SK-N-SH treated with all-trans-retinoic acid at 6 μM for 48 hours (cell line): ENCODE data around the gene PTPRG.

Experiments used
- ATAC-seq: fragments of 200-7000 bp; cut with Tn5 transposase; 3 replicates; pipeline ENCODE4 v1.9.1; 2020; ENCODE audit warnings: mild to moderate bottlenecking, moderate library complexity
- ARNTL ChIP-seq: fragments of 450-650 bp; formaldehyde crosslinking; IDR thresholded peaks from 2 replicates; pipeline ENCODE4 v1.5.0; 2020; ENCODE audit warnings: low read depth, mild to moderate bottlenecking, moderate library complexity, borderline replicate concordance
- BACH2 ChIP-seq: fragments of 250-450 bp; sonication (Bioruptor Pico); IDR thresholded peaks from 2 replicates; pipeline ENCODE4 v1.9.0; 2021; ENCODE audit warnings: mild to moderate bottlenecking, borderline replicate concordance
- CSDC2 ChIP-seq: fragments of 250-450 bp; sonication (Bioruptor Pico); IDR thresholded peaks from 2 replicates; pipeline ENCODE4 v1.5.0; 2020; ENCODE audit warnings: mild to moderate bottlenecking, moderate library complexity
- GLIS3 ChIP-seq: fragments of 250-450 bp; sonication (Bioruptor Pico); IDR thresholded peaks from 2 replicates; pipeline ENCODE4 v1.5.0; 2020; ENCODE audit warnings: mild to moderate bottlenecking, moderate library complexity
- ISL1 ChIP-seq: fragments of 250-450 bp; sonication (Bioruptor Pico); IDR thresholded peaks from 2 replicates; pipeline ENCODE4 v2.1.2; 2022; ENCODE audit warnings: mild to moderate bottlenecking, moderate library complexity
- OSR1 ChIP-seq: fragments of 250-450 bp; sonication (Bioruptor Pico); IDR thresholded peaks from 2 replicates; pipeline ENCODE4 v1.8.0; 2022; ENCODE audit warnings: moderate library complexity, mild to moderate bottlenecking, inconsistent platforms
- PATZ1 ChIP-seq: fragments of 250-450 bp; sonication (Bioruptor Pico); IDR thresholded peaks from 2 replicates; pipeline ENCODE4 v1.8.0; 2020; ENCODE audit warnings: mild to moderate bottlenecking, moderate library complexity, borderline replicate concordance
- POU6F1 ChIP-seq: fragments of 250-450 bp; sonication (Bioruptor Pico); IDR thresholded peaks from 2 replicates; pipeline ENCODE4 v1.8.0; 2021; ENCODE audit warnings: low read depth, mild to moderate bottlenecking, moderate library complexity, borderline replicate concordance
- PPARA ChIP-seq: fragments of 250-450 bp; sonication (Bioruptor Pico); IDR thresholded peaks from 2 replicates; pipeline ENCODE4 v1.5.0; 2020; ENCODE audit warnings: mild to moderate bottlenecking, borderline replicate concordance
- RARB ChIP-seq: fragments of 250-450 bp; sonication (Bioruptor Pico); IDR thresholded peaks from 2 replicates; pipeline ENCODE4 v1.8.0; 2021; ENCODE audit warnings: mild to moderate bottlenecking, moderate library complexity
- TCF4 ChIP-seq: fragments of 250-450 bp; sonication (Bioruptor Pico); IDR thresholded peaks from 2 replicates; pipeline ENCODE4 v1.8.0; 2021; ENCODE audit warnings: mild to moderate bottlenecking, moderate library complexity, borderline replicate concordance
- TOX ChIP-seq: fragments of 250-450 bp; sonication (Bioruptor Pico); IDR thresholded peaks from 2 replicates; pipeline ENCODE4 v1.8.0; 2021; ENCODE audit warnings: mild to moderate bottlenecking, moderate library complexity, borderline replicate concordance
- ZC3H10 ChIP-seq: fragments of 250-450 bp; sonication (Bioruptor Pico); IDR thresholded peaks from 2 replicates; pipeline ENCODE4 v1.5.1; 2021; ENCODE audit warnings: mild to moderate bottlenecking, moderate library complexity
- ZFP30 ChIP-seq: fragments of 450-650 bp; formaldehyde crosslinking; IDR thresholded peaks from 2 replicates; pipeline ENCODE4 v1.5.0; 2022; ENCODE audit warnings: mild to moderate bottlenecking, moderate library complexity
- ZNF565 ChIP-seq: fragments of 450-650 bp; formaldehyde crosslinking; conservative IDR thresholded peaks from 2 replicates; pipeline ENCODE4 v1.5.0; 2020; ENCODE audit warnings: low read depth, mild to moderate bottlenecking, moderate library complexity
- ZNF70 ChIP-seq: fragments of 450-650 bp; formaldehyde crosslinking; IDR thresholded peaks from 2 replicates; pipeline ENCODE4 v1.5.0; 2020; ENCODE audit warnings: mild to moderate bottlenecking, moderate library complexity
- ZNF8 ChIP-seq: fragments of 450-650 bp; formaldehyde crosslinking; IDR thresholded peaks from 2 replicates; pipeline ENCODE4 v1.5.0; 2020; ENCODE audit warnings: mild to moderate bottlenecking, moderate library complexity
- TF ChIP-seq, protein P1 (sequence below): fragments of 250-450 bp; sonication (Bioruptor Pico); IDR thresholded peaks from 2 replicates; pipeline ENCODE4 v1.5.1; 2021; ENCODE audit warnings: mild to moderate bottlenecking, moderate library complexity
- TF ChIP-seq, protein P2 (sequence below): fragments of 250-450 bp; sonication (Bioruptor Pico); IDR thresholded peaks from 2 replicates; pipeline ENCODE4 v1.5.1; 2020; ENCODE audit warnings: low read depth, mild to moderate bottlenecking, moderate library complexity

The PTPRG gene

GRCh38 chr3:62225051-62225450, 663.7 kb downstream of the PTPRG start:
- peak; percentile 33; the same call in 2 of the 3 replicates for ATAC-seq
- TF ChIP-seq ZNF565 (CRISPR knock-in tag) (no peak), ZNF8 (CRISPR knock-in tag) (no peak), ARNTL (CRISPR knock-in tag) (no peak), RARB (no peak), POU6F1 (CRISPR knock-in tag) (no peak), CSDC2 (CRISPR knock-in tag) (no peak), OSR1 (CRISPR knock-in tag) (no peak), PPARA (CRISPR knock-in tag) (no peak), PATZ1 (CRISPR knock-in tag) (no peak), ISL1 (CRISPR knock-in tag) (no peak), TOX (CRISPR knock-in tag) (no peak), ZFP30 (CRISPR knock-in tag) (no peak), GLIS3 (CRISPR knock-in tag) (no peak), BACH2 (CRISPR knock-in tag) (no peak), ZNF70 (no peak), TCF4 (CRISPR knock-in tag) (no peak)
- TF ChIP-seq, protein P1, sequence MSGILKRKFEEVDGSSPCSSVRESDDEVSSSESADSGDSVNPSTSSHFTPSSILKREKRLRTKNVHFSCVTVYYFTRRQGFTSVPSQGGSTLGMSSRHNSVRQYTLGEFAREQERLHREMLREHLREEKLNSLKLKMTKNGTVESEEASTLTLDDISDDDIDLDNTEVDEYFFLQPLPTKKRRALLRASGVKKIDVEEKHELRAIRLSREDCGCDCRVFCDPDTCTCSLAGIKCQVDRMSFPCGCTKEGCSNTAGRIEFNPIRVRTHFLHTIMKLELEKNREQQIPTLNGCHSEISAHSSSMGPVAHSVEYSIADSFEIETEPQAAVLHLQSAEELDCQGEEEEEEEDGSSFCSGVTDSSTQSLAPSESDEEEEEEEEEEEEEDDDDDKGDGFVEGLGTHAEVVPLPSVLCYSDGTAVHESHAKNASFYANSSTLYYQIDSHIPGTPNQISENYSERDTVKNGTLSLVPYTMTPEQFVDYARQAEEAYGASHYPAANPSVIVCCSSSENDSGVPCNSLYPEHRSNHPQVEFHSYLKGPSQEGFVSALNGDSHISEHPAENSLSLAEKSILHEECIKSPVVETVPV (CRISPR knock-in tag), result no peak
- TF ChIP-seq, protein P2, sequence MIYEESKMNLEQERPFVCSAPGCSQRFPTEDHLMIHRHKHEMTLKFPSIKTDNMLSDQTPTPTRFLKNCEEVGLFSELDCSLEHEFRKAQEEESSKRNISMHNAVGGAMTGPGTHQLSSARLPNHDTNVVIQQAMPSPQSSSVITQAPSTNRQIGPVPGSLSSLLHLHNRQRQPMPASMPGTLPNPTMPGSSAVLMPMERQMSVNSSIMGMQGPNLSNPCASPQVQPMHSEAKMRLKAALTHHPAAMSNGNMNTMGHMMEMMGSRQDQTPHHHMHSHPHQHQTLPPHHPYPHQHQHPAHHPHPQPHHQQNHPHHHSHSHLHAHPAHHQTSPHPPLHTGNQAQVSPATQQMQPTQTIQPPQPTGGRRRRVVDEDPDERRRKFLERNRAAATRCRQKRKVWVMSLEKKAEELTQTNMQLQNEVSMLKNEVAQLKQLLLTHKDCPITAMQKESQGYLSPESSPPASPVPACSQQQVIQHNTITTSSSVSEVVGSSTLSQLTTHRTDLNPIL (CRISPR knock-in tag), result no peak

GRCh38 chr3:62226601-62227339, 665.4 kb downstream of the PTPRG start:
- no peak for ATAC-seq
- TF ChIP-seq ZNF565 (CRISPR knock-in tag), result no peak
- no peak for TF ChIP-seq RARB
- no peak for TF ChIP-seq ISL1 (CRISPR knock-in tag)
- TF ChIP-seq CSDC2 (CRISPR knock-in tag), result no peak

DNA sequence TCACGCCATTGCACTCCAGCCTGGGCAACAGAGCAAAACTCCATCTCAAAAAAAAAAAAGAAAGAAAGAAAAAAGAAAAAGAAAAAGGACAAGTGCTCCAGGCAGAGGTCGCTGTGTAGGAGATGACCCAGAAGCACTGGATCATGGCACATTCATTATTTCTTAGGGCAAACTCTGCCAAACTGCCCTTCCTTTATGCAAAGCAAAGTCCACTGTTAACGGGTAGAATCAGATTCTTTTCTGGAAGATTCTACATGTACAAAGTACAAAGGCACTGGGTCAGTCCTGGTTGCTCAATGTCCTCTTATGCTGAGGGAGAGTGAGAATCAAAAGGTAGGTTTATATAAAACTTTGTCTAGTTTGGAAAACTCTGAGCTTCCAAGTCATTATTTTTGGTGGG, 667.1 kb downstream of the PTPRG start:
- no peak for TF ChIP-seq ZNF8 (CRISPR knock-in tag)
- no peak for TF ChIP-seq ZC3H10
- TF ChIP-seq, all 23 proteins: peak for 0
- ATAC-seq, result no peak

DNA sequence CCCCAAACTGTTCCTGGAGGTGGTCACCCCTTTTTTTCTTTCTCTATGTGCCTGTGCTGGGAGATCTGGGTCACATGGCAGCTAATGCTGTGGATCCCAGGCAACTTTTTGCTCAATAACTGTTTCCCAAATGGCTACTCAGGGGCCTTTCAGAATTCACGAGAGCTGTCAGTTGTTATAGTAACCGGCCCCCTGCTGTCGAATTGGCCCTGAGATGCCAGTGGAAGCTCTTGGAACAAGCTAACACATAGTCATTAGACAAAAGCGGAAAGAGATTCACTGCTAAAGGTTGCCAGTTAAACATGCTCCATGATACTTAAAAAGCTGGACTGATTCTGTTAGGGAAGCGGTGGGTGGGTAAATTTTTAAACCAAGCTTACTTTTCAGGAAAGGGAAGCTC, 667.8 kb downstream of the PTPRG start:
- TF ChIP-seq ARNTL (CRISPR knock-in tag) (no peak), GLIS3 (CRISPR knock-in tag) (no peak), CSDC2 (CRISPR knock-in tag) (no peak), ZFP30 (CRISPR knock-in tag) (no peak), ZNF565 (CRISPR knock-in tag) (no peak), ZNF70 (no peak), ZNF8 (CRISPR knock-in tag) (no peak)
- TF ChIP-seq, protein P1 (CRISPR knock-in tag), result no peak
- no peak for ATAC-seq
